ENCODE measurements around the gene SH3TC1.

GRCh38 chr4:8224267-8224974, 25.3 kb downstream of the SH3TC1 start:
- TF ChIP-seq EZH2 (IDR thresholded peaks at IDR 0.05), result no peak
- TF ChIP-seq FOXP2 (optimal IDR thresholded peaks at IDR 0.05; ENCODE audit: control extremely low read depth, extremely low read length, insufficient read depth), result no peak
- no peak for TF ChIP-seq POLR2AphosphoS5 (IDR thresholded peaks at IDR 0.05; ENCODE audit: borderline replicate concordance, low read depth, low read length)
